C4-2B (cell line): ENCODE data around the gene PTPA.

ENCODE experiments used
- ZFX ChIP-seq: fragments of 450-650 bp; IDR thresholded peaks from 2 replicates; pipeline ENCODE4 v1.6.1; 2017
- TF ChIP-seq, protein P1 (sequence below): fragments of 450-650 bp; conservative IDR thresholded peaks from 2 replicates; pipeline ENCODE4 v1.5.1; 2017; ENCODE audit warnings: mild to moderate bottlenecking

DNA sequence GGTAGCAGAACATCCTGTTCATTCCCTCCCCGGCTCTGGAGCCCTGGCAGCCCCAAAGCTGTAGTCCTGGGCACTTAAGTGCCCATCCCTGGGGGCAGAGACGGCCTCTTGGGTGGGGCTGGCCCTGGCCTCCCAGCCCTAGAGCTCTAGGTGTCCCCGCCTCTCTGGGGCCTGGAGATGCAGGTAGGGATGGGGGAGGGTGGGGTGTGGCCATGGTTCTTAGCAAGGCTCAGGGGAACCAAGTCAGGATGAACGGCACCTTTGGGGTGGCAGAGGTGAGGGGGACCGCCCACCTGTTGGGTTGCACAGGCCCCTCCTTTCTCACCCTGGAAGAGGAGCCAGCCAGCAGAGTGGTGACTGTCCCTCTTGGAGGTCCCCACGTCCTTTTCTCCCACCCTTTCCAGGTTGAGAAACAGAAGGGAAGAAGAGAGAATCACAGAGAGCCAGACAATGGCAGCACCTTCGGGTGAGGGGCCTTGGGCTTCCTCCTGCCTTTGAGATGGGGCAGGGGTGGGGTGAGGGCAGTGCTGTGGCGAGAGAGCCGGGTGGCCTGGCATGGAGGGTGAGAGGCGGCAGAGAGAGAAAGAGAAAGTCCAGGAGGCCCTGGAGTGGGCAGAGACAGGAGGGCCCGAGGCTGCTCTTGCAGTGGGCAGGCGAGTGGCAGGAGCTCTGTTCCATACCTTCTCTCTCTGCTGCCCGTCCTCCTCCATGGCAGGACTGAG lies 3.0 kb upstream of the PTPA start:
- TF ChIP-seq, protein P1, sequence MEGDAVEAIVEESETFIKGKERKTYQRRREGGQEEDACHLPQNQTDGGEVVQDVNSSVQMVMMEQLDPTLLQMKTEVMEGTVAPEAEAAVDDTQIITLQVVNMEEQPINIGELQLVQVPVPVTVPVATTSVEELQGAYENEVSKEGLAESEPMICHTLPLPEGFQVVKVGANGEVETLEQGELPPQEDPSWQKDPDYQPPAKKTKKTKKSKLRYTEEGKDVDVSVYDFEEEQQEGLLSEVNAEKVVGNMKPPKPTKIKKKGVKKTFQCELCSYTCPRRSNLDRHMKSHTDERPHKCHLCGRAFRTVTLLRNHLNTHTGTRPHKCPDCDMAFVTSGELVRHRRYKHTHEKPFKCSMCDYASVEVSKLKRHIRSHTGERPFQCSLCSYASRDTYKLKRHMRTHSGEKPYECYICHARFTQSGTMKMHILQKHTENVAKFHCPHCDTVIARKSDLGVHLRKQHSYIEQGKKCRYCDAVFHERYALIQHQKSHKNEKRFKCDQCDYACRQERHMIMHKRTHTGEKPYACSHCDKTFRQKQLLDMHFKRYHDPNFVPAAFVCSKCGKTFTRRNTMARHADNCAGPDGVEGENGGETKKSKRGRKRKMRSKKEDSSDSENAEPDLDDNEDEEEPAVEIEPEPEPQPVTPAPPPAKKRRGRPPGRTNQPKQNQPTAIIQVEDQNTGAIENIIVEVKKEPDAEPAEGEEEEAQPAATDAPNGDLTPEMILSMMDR, result no peak
- TF ChIP-seq ZFX, result no peak
